Osteoblast (primary cell): ENCODE results near the gene NVL. TPM values are rescaled to one million over a fixed set of nuclear protein-coding genes. Genes with fewer than 3 reads are reported as not detected.
"Not testable (repeated sequence)": the region's sequence is repeated elsewhere in the genome, so short reads cannot be mapped to it uniquely, and the experiment has no call there.

ENCODE experiments used
- DNase-seq: peaks from one replicate; pipeline ENCODE4 v3.0.0; 2011; ENCODE audit warnings: low spot score, mixed read lengths; ENCODE audit not compliant: insufficient read length; ENCODE audit errors: missing footprints
- H2AFZ ChIP-seq: 2 replicates; pipeline ENCODE4 v1.6.0; 2011; ENCODE audit warnings: mild to moderate bottlenecking, low read length
- H3K27ac ChIP-seq: 2 replicates; pipeline ENCODE4 v1.5.1; 2011; ENCODE audit warnings: mild to moderate bottlenecking, low read depth, low read length, moderate library complexity
- H3K27me3 ChIP-seq: 2 replicates; pipeline ENCODE4 v1.6.0; 2012; ENCODE audit warnings: mild to moderate bottlenecking, control low read depth, inconsistent platforms, low read length, moderate library complexity; ENCODE audit not compliant: insufficient read depth
- H3K36me3 ChIP-seq: 2 replicates; pipeline ENCODE4 v1.5.1; 2011; ENCODE audit warnings: mild to moderate bottlenecking, low read length, control low read depth, moderate library complexity; ENCODE audit not compliant: insufficient read depth
- H3K4me1 ChIP-seq: 2 replicates; pipeline ENCODE4 v1.5.1; 2011; ENCODE audit warnings: mild to moderate bottlenecking, low read length, control low read depth, moderate library complexity; ENCODE audit not compliant: insufficient read depth
- H3K4me2 ChIP-seq: 2 replicates; pipeline ENCODE4 v1.6.0; 2011; ENCODE audit warnings: mild to moderate bottlenecking, low read length; ENCODE audit not compliant: insufficient read depth
- H3K4me3 ChIP-seq: fragments of 200-600 bp; sonication (generic); 3 replicates; pipeline ENCODE4 v1.5.1; 2012; ENCODE audit warnings: mild to moderate bottlenecking, low read length, inconsistent platforms; ENCODE audit not compliant: insufficient read depth
- H3K79me2 ChIP-seq: 2 replicates; pipeline ENCODE4 v1.6.0; 2012; ENCODE audit warnings: mild to moderate bottlenecking, low read length, control low read depth, inconsistent platforms; ENCODE audit not compliant: insufficient read depth
- H3K9me3 ChIP-seq: 2 replicates; pipeline ENCODE4 v1.5.1; 2011; ENCODE audit warnings: low read depth, low read length, control low read depth
- H4K20me1 ChIP-seq: 2 replicates; pipeline ENCODE4 v1.6.0; 2012; ENCODE audit warnings: mild to moderate bottlenecking, low read length, control low read depth; ENCODE audit not compliant: insufficient read depth
- total RNA-seq: library from RNA; depleted of rRNA; stranded (reverse); fragments of >200 nt; gene quantifications from 2 replicates; pipeline ENCODE4 v1.2.3, GENCODE V29; 2012
- TF ChIP-seq, protein P1 (sequence below): IDR thresholded peaks from 2 replicates; pipeline ENCODE4 v1.5.1; 2011; ENCODE audit warnings: mild to moderate bottlenecking, low read depth, low read length, moderate library complexity; ENCODE audit errors: extremely low read depth

The NVL gene
- total RNA-seq, 1 donor = 20.6 TPM

GRCh38 chr1:224321706-224322105 is 8.3 kb downstream of the NVL start:
- TF ChIP-seq, protein P1, sequence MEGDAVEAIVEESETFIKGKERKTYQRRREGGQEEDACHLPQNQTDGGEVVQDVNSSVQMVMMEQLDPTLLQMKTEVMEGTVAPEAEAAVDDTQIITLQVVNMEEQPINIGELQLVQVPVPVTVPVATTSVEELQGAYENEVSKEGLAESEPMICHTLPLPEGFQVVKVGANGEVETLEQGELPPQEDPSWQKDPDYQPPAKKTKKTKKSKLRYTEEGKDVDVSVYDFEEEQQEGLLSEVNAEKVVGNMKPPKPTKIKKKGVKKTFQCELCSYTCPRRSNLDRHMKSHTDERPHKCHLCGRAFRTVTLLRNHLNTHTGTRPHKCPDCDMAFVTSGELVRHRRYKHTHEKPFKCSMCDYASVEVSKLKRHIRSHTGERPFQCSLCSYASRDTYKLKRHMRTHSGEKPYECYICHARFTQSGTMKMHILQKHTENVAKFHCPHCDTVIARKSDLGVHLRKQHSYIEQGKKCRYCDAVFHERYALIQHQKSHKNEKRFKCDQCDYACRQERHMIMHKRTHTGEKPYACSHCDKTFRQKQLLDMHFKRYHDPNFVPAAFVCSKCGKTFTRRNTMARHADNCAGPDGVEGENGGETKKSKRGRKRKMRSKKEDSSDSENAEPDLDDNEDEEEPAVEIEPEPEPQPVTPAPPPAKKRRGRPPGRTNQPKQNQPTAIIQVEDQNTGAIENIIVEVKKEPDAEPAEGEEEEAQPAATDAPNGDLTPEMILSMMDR = no peak
- Histone ChIP-seq H3K36me3 (peaks cover 13% of the 10 kb centered on the region), H3K79me2 (peaks cover 61% of the 10 kb centered on the region), H3K4me3 (no peak overlapping the region), H3K4me1 (no peaks in the 10 kb centered on the region), H3K27me3 (no peaks in the 10 kb centered on the region), H2AFZ (no peak overlapping the region), H4K20me1 (peaks cover 2% of the 10 kb centered on the region), H3K9me3 (no peaks in the 10 kb centered on the region), H3K4me2 (no peak overlapping the region), H3K27ac (no peak overlapping the region)
- no peak for DNase-seq

GRCh38 chr1:224317383-224318045 is 12.5 kb downstream of the NVL start:
- H3K79me2 ChIP-seq = peaks cover 31% of the 10 kb centered on the region
- H3K27me3 ChIP-seq = no peaks in the 10 kb centered on the region
- H3K27ac ChIP-seq = no peak overlapping the region
- TF ChIP-seq, protein P1 = no peak
- no peak overlapping the region for H3K4me2 ChIP-seq
- H2AFZ ChIP-seq = no peak overlapping the region
- peaks cover 27% of the 10 kb centered on the region for H3K36me3 ChIP-seq
- no peak overlapping the region for H3K4me3 ChIP-seq
- peak; percentile 18 for DNase-seq
- no peaks in the 10 kb centered on the region for H3K4me1 ChIP-seq
- no peaks in the 10 kb centered on the region for H4K20me1 ChIP-seq
- H3K9me3 ChIP-seq = no peaks in the 10 kb centered on the region

DNA sequence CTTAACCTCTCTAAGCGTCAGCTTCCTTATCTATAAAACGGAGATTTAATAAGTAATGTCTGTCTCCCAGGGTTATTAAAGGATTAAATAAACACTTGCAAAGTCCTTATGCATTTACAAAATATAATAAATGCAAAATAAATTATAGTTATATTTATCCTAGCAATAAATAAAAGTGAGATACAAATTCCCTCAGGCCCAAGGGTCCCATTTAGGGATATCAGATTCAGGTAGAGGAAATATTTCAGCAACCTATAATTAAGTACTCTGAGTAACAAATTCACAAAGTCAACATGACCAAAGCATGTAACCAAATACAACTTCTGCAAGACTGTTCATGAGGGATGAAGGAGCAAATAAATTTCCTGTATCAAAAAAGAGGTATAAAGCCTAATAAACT is 17.9 kb downstream of the NVL start:
- H3K4me3 ChIP-seq = no peak overlapping the region
- H2AFZ ChIP-seq = no peak overlapping the region
- H3K79me2 ChIP-seq = peaks cover 5% of the 10 kb centered on the region
- TF ChIP-seq, protein P1 = no peak
- peaks cover 38% of the 10 kb centered on the region for H3K36me3 ChIP-seq
- no peaks in the 10 kb centered on the region for H3K9me3 ChIP-seq
- no peak for DNase-seq
- no peaks in the 10 kb centered on the region for H3K4me1 ChIP-seq
- H3K27me3 ChIP-seq = no peaks in the 10 kb centered on the region
- H3K27ac ChIP-seq = no peak overlapping the region
- H4K20me1 ChIP-seq = no peaks in the 10 kb centered on the region
- H3K4me2 ChIP-seq = no peak overlapping the region

- H3K9me3 ChIP-seq, H4K20me1 ChIP-seq, H3K27me3 ChIP-seq, H3K27ac ChIP-seq, H2AFZ ChIP-seq, H3K79me2 ChIP-seq, H3K4me1 ChIP-seq, H3K4me3 ChIP-seq, H3K4me2 ChIP-seq, DNase-seq: not testable (repeated sequence)
- H3K36me3 ChIP-seq = peaks cover 39% of the 10 kb centered on the region
Observed at GRCh38 chr1:224311503-224311902, 18.5 kb downstream of the NVL start.
